DND-41 (cell line): ENCODE measurements around the gene PROSER2.
"Not testable (repeated sequence)": the region's sequence is repeated elsewhere in the genome, so short reads cannot be mapped to it uniquely, and the experiment has no call there.

Experiments
- ATAC-seq: fragments of 200-7000 bp; cut with Tn5 transposase; 3 replicates; pipeline ENCODE4 v1.9.1; 2021; ENCODE audit warnings: low read depth; ENCODE audit not compliant: insufficient read depth
- DNase-seq: peaks from one replicate; pipeline ENCODE4 v3.0.0-alpha.2; 2020
- H2AFZ ChIP-seq: 2 replicates; pipeline ENCODE4 v1.6.0; 2012; ENCODE audit warnings: low read depth, low read length
- H3K27ac ChIP-seq: 2 replicates; pipeline ENCODE4 v1.5.1; 2012; ENCODE audit warnings: low read length, inconsistent platforms
- H3K27me3 ChIP-seq: fragments of 200-600 bp; sonication (generic); 2 replicates; pipeline ENCODE4 v1.6.0; 2012; ENCODE audit warnings: low read length, mild to moderate bottlenecking, inconsistent platforms; ENCODE audit not compliant: insufficient read depth, poor library complexity
- H3K36me3 ChIP-seq: 2 replicates; pipeline ENCODE4 v1.5.1; 2012; ENCODE audit warnings: low read length, inconsistent platforms; ENCODE audit not compliant: insufficient read depth
- H3K4me1 ChIP-seq: 2 replicates; pipeline ENCODE4 v1.5.1; 2012; ENCODE audit warnings: mild to moderate bottlenecking, low read length; ENCODE audit not compliant: insufficient read depth
- H3K4me2 ChIP-seq: 2 replicates; pipeline ENCODE4 v1.6.0; 2012; ENCODE audit warnings: mild to moderate bottlenecking, moderate library complexity, low read length, inconsistent platforms; ENCODE audit not compliant: insufficient read depth
- H3K4me3 ChIP-seq, 2 experiments: fragments of 200-600 bp in 1 of 2; shearing (Covaris generic) in 1 of 2; 2 replicates each; pipeline ENCODE4 v1.5.1; 2012 to 2016; ENCODE audit warnings: inconsistent platforms in 2 of 2, low read length in 2 of 2, mild to moderate bottlenecking in 2 of 2, low read depth in 1 of 2, moderate library complexity in 1 of 2
- H3K79me2 ChIP-seq: 2 replicates; pipeline ENCODE4 v1.6.0; 2012; ENCODE audit warnings: low read length, inconsistent platforms; ENCODE audit not compliant: insufficient read depth
- H3K9ac ChIP-seq: 2 replicates; pipeline ENCODE4 v1.6.0; 2012; ENCODE audit warnings: low read depth, mild to moderate bottlenecking, inconsistent platforms, low read length, moderate library complexity
- H3K9me3 ChIP-seq: 2 replicates; pipeline ENCODE4 v1.5.1; 2012; ENCODE audit warnings: low read length, moderate library complexity, mild to moderate bottlenecking, inconsistent platforms; ENCODE audit not compliant: insufficient read depth, severe bottlenecking
- H4K20me1 ChIP-seq: 2 replicates; pipeline ENCODE4 v1.6.0; 2012; ENCODE audit warnings: low read length; ENCODE audit not compliant: insufficient read depth
- CTCF ChIP-seq: IDR thresholded peaks from 2 replicates; pipeline ENCODE4 v1.5.1; 2012; ENCODE audit warnings: borderline replicate concordance, low read length, moderate library complexity, mild to moderate bottlenecking; ENCODE audit not compliant: poor library complexity, severe bottlenecking; ENCODE audit errors: extremely low read depth
- EZH2 ChIP-seq: IDR thresholded peaks from 3 replicates; pipeline ENCODE4 v1.6.1; 2012; ENCODE audit warnings: borderline replicate concordance, low read depth, mild to moderate bottlenecking, moderate library complexity, low read length, inconsistent platforms; ENCODE audit not compliant: severe bottlenecking

Gene PROSER2

GRCh38 chr10:11851910-11852309, 28.8 kb downstream of the PROSER2 start:
- no peaks in the 10 kb centered on the region for H3K79me2 ChIP-seq
- no peak overlapping the region for H3K4me2 ChIP-seq
- H3K27ac ChIP-seq, result no peak overlapping the region
- ATAC-seq, result peak; percentile 82
- no peak overlapping the region for H2AFZ ChIP-seq
- H3K27me3 ChIP-seq, result peaks cover 9% of the 10 kb centered on the region
- no peaks in the 10 kb centered on the region for H3K9me3 ChIP-seq
- H3K36me3 ChIP-seq, result no peaks in the 10 kb centered on the region
- H3K4me1 ChIP-seq, result no peaks in the 10 kb centered on the region
- no peaks in the 10 kb centered on the region; the same call in 1 of the 2 replicates for H4K20me1 ChIP-seq
- TF ChIP-seq EZH2, result no peak
- no peak for TF ChIP-seq CTCF
- H3K4me3 ChIP-seq, result no peak overlapping the region
- peak; percentile 32 for DNase-seq
- H3K9ac ChIP-seq, result no peak overlapping the region

GRCh38 chr10:11852637-11853036, 29.5 kb downstream of the PROSER2 start:
- not testable (repeated sequence) for ATAC-seq, H3K9ac ChIP-seq

GRCh38 chr10:11853468-11853867, 30.3 kb downstream of the PROSER2 start:
- Histone ChIP-seq H3K36me3 (no peaks in the 10 kb centered on the region), H2AFZ (no peak overlapping the region), H3K27ac (no peak overlapping the region), H3K4me2 (no peak overlapping the region), H4K20me1 (no peaks in the 10 kb centered on the region; the same call in 1 of the 2 replicates), H3K27me3 (peaks cover 12% of the 10 kb centered on the region), H3K9ac (no peak overlapping the region), H3K4me3 (no peak overlapping the region), H3K79me2 (no peaks in the 10 kb centered on the region), H3K4me1 (no peaks in the 10 kb centered on the region), H3K9me3 (no peaks in the 10 kb centered on the region)
- DNase-seq, result no peak
- no peak for TF ChIP-seq EZH2
- peak; percentile 47 for TF ChIP-seq CTCF
- ATAC-seq, result no peak

More at GRCh38 chr10:11852637-11853036, 29.5 kb downstream of the PROSER2 start:
- H3K79me2 ChIP-seq, H3K4me3 ChIP-seq, H3K4me2 ChIP-seq, H3K4me1 ChIP-seq, DNase-seq, H4K20me1 ChIP-seq, H3K36me3 ChIP-seq, H3K27ac ChIP-seq, H2AFZ ChIP-seq, H3K9me3 ChIP-seq: not testable (repeated sequence)
- peaks cover 12% of the 10 kb centered on the region for H3K27me3 ChIP-seq

- ATAC-seq, result no peak
- no peak overlapping the region for H3K4me2 ChIP-seq
- no peak for DNase-seq
- no peaks in the 10 kb centered on the region; the same call in 1 of the 2 replicates for H4K20me1 ChIP-seq
- H3K4me3 ChIP-seq, result no peak overlapping the region
- no peaks in the 10 kb centered on the region for H3K9me3 ChIP-seq
- TF ChIP-seq CTCF, result no peak
- TF ChIP-seq EZH2, result no peak
- H2AFZ ChIP-seq, result no peak overlapping the region
- H3K27ac ChIP-seq, result no peak overlapping the region
- H3K9ac ChIP-seq, result no peak overlapping the region
- no peaks in the 10 kb centered on the region for H3K79me2 ChIP-seq
- H3K27me3 ChIP-seq, result peaks cover 12% of the 10 kb centered on the region
- H3K36me3 ChIP-seq, result no peaks in the 10 kb centered on the region
- no peaks in the 10 kb centered on the region for H3K4me1 ChIP-seq
Observed at GRCh38 chr10:11854301-11854700, 31.1 kb downstream of the PROSER2 start.
